Mesothelial cell of epicardium (in vitro differentiated cells): ENCODE data around the gene OLFML2B. TPM values are rescaled to one million over a fixed set of nuclear protein-coding genes. Genes with fewer than 3 reads are reported as not detected.

Experiments used
- DNase-seq, 2 experiments: peaks; one replicate each; pipeline ENCODE4 v3.0.0; 2021; ENCODE audit warnings: low spot score in 2 of 2; ENCODE audit not compliant: unreplicated experiment in 2 of 2
- H3K27ac Mint-ChIP-seq: 2 replicates; pipeline ENCODE4 v1.8.0; 2021; ENCODE audit warnings: mixed read lengths
- H3K27me3 Mint-ChIP-seq: 2 replicates; pipeline ENCODE4 v1.8.0; 2021; ENCODE audit warnings: low read depth, mixed read lengths
- H3K36me3 Mint-ChIP-seq: 2 replicates; pipeline ENCODE4 v1.8.0; 2021; ENCODE audit warnings: mixed read lengths
- H3K4me1 Mint-ChIP-seq: 2 replicates; pipeline ENCODE4 v1.8.0; 2021; ENCODE audit warnings: mixed read lengths
- H3K4me3 Mint-ChIP-seq: 2 replicates; pipeline ENCODE4 v1.8.0; 2021; ENCODE audit warnings: mild to moderate bottlenecking, moderate library complexity, mixed read lengths
- H3K9me3 Mint-ChIP-seq: 2 replicates; pipeline ENCODE4 v1.8.0; 2021; ENCODE audit warnings: mixed read lengths
- CTCF ChIP-seq: fragments of 200-600 bp; sonication (generic); IDR thresholded peaks from one replicate; pipeline ENCODE4 v1.5.0; 2021; ENCODE audit warnings: antibody characterized with exemption; ENCODE audit not compliant: unreplicated experiment
- total RNA-seq: library from RNA; stranded (reverse); gene quantifications from 3 replicates; pipeline ENCODE4 v1.2.1, GENCODE V29; 2021

Gene OLFML2B
- total RNA-seq, 1 donor from 2014 or later = 4.4 TPM

DNA sequence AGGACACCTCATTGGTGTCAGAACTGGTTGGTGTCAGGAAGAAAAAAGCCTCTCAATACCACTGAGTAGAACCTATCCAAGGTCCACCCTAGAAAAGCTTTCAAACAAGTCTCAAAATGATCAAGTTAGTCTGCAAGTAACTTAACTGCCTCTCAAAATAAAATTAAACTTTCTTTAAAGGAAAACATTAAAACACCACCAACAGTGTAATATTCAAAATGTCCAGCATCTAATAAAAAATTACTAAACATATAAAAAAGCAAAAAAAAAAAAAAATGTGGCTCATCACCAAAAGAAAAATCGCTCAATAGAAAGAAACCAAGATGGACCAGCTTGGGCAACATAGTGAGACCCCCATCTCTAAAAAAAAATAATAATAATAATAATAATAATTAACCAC lies 18.7 kb upstream of the OLFML2B start:
- H3K27ac Mint-ChIP-seq = no peak overlapping the region
- TF ChIP-seq CTCF = no peak

DNA sequence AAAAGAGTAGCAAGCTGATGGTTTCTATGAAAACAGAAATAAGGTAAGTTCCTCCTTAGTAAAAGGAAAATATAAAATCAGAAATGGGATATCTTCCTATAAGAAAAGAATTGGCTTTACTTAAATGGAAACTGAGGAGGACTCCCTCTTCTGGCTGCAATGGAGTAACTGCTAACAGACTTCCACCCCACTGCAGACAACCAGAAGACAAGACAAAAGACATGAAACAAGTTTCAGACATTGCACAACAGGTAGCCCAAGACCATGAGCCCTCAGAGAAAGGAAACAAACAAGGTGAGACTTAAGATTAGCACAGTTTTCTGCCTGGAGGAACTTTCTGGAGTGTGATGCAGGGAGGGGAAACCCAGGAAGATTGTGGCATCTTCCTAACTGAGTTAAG lies 17.0 kb upstream of the OLFML2B start:
- Mint-ChIP-seq H3K27me3 (peaks cover 18% of the 10 kb centered on the region), H3K36me3 (no peaks in the 10 kb centered on the region), H3K4me3 (no peak overlapping the region), H3K27ac (no peak overlapping the region), H3K9me3 (peaks cover 7% of the 10 kb centered on the region), H3K4me1 (peaks cover 2% of the 10 kb centered on the region)
- no peak for DNase-seq
- TF ChIP-seq CTCF = peak; percentile 22

More for the DNA sequence above, 18.7 kb upstream of the OLFML2B start:
- Mint-ChIP-seq H3K36me3 (no peaks in the 10 kb centered on the region), H3K4me3 (no peak overlapping the region), H3K4me1 (no peaks in the 10 kb centered on the region), H3K27me3 (peaks cover 16% of the 10 kb centered on the region), H3K9me3 (peaks cover 7% of the 10 kb centered on the region)
- DNase-seq = no peak

DNA sequence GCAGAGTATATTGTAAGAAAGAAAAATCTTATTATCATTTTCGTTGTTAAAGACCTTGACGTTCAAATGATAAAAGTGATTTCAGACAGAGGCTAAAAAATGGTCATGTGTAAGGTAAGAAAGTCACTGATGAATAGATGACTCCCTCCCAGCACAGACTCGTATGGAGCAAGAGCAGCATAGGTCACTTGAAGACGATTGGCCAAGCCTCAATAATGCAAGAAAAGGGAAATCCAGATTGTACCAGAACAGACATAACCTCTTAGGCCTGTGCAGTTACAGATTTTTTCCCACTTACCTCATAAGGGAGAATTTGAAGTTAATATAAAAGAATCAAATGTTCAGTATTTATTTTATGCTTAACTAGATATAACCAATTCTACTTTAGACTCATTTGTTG lies 16.3 kb upstream of the OLFML2B start:
- DNase-seq = no peak
- Mint-ChIP-seq H3K27me3 (peaks cover 21% of the 10 kb centered on the region), H3K4me3 (no peak overlapping the region), H3K36me3 (no peaks in the 10 kb centered on the region), H3K27ac (no peak overlapping the region), H3K4me1 (peaks cover 2% of the 10 kb centered on the region), H3K9me3 (peaks cover 7% of the 10 kb centered on the region)
- no peak for TF ChIP-seq CTCF

DNA sequence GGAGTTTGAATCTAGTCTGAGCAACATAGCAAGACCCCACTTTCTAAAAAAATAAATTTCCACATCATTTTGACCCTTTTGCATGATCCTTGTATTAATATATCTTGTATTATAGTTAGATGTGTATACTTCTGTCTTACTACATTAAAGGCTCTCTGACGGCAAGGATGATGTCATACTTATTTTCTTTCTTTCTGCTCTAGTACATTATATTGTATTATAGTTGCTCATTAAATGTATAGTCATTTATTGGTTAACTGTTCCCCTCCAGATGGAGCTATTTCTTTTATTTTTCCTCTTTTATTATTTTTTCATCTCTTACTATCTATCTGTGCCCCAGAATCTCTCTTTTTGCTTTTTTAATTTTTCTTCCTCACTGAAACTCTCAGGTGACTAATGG lies 15.0 kb upstream of the OLFML2B start:
- no peak for DNase-seq
- no peak for TF ChIP-seq CTCF
- Mint-ChIP-seq H3K27me3 (peaks cover 32% of the 10 kb centered on the region), H3K4me3 (no peak overlapping the region), H3K9me3 (peaks cover 7% of the 10 kb centered on the region), H3K27ac (no peak overlapping the region), H3K4me1 (peaks cover 2% of the 10 kb centered on the region), H3K36me3 (no peaks in the 10 kb centered on the region)

- Mint-ChIP-seq H3K4me3 (no peak overlapping the region), H3K36me3 (no peaks in the 10 kb centered on the region), H3K27me3 (peaks cover 53% of the 10 kb centered on the region), H3K9me3 (no peaks in the 10 kb centered on the region), H3K27ac (no peak overlapping the region), H3K4me1 (peaks cover 4% of the 10 kb centered on the region)
- no peak for TF ChIP-seq CTCF
- no peak for DNase-seq
Observed at GRCh38 chr1:162036163-162036562, 12.5 kb upstream of the OLFML2B start.

GRCh38 chr1:162035241-162035640 lies 11.6 kb upstream of the OLFML2B start:
- H3K9me3 Mint-ChIP-seq = no peaks in the 10 kb centered on the region
- H3K27ac Mint-ChIP-seq = no peak overlapping the region
- no peaks in the 10 kb centered on the region for H3K36me3 Mint-ChIP-seq
- H3K4me1 Mint-ChIP-seq = peaks cover 11% of the 10 kb centered on the region
- H3K4me3 Mint-ChIP-seq = no peak overlapping the region
- TF ChIP-seq CTCF = no peak
- DNase-seq = no peak
- peaks cover 58% of the 10 kb centered on the region for H3K27me3 Mint-ChIP-seq
